Suprapubic skin (tissue), 4 donors: ENCODE measurements around the gene FAM9A. TPM values are rescaled to one million over a fixed set of nuclear protein-coding genes. Genes with fewer than 3 reads are reported as not detected.

Source experiments
- DNase-seq, 2 donors: peaks; one replicate each; pipeline ENCODE4 v3.0.0-alpha.2; 2019; ENCODE audit warnings: low spot score in 2 of 2
- H3K27ac ChIP-seq: fragments of 200-600 bp; sonication (generic); one replicate; pipeline ENCODE4 v1.5.1; 2019
- H3K27me3 ChIP-seq: fragments of 200-600 bp; sonication (generic); one replicate; pipeline ENCODE4 v1.5.1; 2019
- H3K36me3 ChIP-seq: fragments of 200-600 bp; sonication (generic); one replicate; pipeline ENCODE4 v1.5.1; 2019
- H3K4me1 ChIP-seq: fragments of 200-600 bp; sonication (generic); one replicate; pipeline ENCODE4 v1.5.1; 2019
- H3K4me3 ChIP-seq: fragments of 200-600 bp; sonication (generic); one replicate; pipeline ENCODE4 v1.5.1; 2019; ENCODE audit warnings: mild to moderate bottlenecking
- H3K9me3 ChIP-seq: fragments of 200-600 bp; sonication (generic); one replicate; pipeline ENCODE4 v1.5.1; 2019
- CTCF ChIP-seq, 2 donors: fragments of 200-600 bp in 1 of 2; fragments of 450-650 bp in 1 of 2; sonication (generic) in 1 of 2; IDR thresholded peaks; one replicate each; pipeline ENCODE4 v1.5.1; 2016 to 2019; ENCODE audit warnings: antibody characterized with exemption in 2 of 2, mild to moderate bottlenecking in 1 of 2, moderate library complexity in 1 of 2
- EP300 ChIP-seq: sonication (generic); formaldehyde crosslinking; IDR thresholded peaks from one replicate; pipeline ENCODE4 v1.6.1; 2017; ENCODE audit warnings: antibody characterized with exemption
- POLR2A ChIP-seq, 2 donors: fragments of 450-650 bp; IDR thresholded peaks; one replicate each; pipeline ENCODE4 v1.6.1; 2017; ENCODE audit warnings: antibody characterized with exemption in 2 of 2, mild to moderate bottlenecking in 2 of 2, moderate library complexity in 2 of 2
- POLR2AphosphoS5 ChIP-seq, 3 donors: sonication (generic); formaldehyde crosslinking; IDR thresholded peaks; one replicate each; pipeline ENCODE4 v1.6.1; 2017; ENCODE audit warnings: antibody characterized with exemption in 3 of 3
- WGBS: methylation state at CpG from one replicate; pipeline ENCODE4 v1.1.5; 2018; 5-methylcytosine and 5-hydroxymethylcytosine counted together
- total RNA-seq, 4 donors: library from RNA; depleted of rRNA; stranded (reverse); fragments of >200 nt; gene quantifications; one replicate each; pipeline ENCODE4 v1.1.0, GENCODE V29; 2016

FAM9A gene
- total RNA-seq, 4 donors from 2014 or later: not detected

- no peak overlapping the region for H3K27ac ChIP-seq
- no peaks in the 10 kb centered on the region for H3K9me3 ChIP-seq
- no peaks in the 10 kb centered on the region for H3K27me3 ChIP-seq
- TF ChIP-seq POLR2AphosphoS5 (IDR thresholded peaks at IDR 0.05): no peak
- TF ChIP-seq CTCF (IDR thresholded peaks at IDR 0.05): peak; percentile 6 to 55
- WGBS: 73% methylated on average over 11 of the region's 11 CpGs
- no peak for DNase-seq
- H3K4me3 ChIP-seq: no peak overlapping the region
- no peaks in the 10 kb centered on the region for H3K4me1 ChIP-seq
- no peaks in the 10 kb centered on the region for H3K36me3 ChIP-seq
These were observed 58.0 kb downstream of the FAM9A start for GRCh38 chrX:8743126-8743732.

GRCh38 chrX:8741981-8742380 is 59.2 kb downstream of the FAM9A start:
- no peak overlapping the region for H3K4me3 ChIP-seq
- H3K27ac ChIP-seq: no peak overlapping the region
- no peaks in the 10 kb centered on the region for H3K27me3 ChIP-seq
- 91% methylated on average over 7 of the region's 10 CpGs for WGBS
- no peaks in the 10 kb centered on the region for H3K36me3 ChIP-seq
- H3K4me1 ChIP-seq: no peaks in the 10 kb centered on the region
- TF ChIP-seq EP300: no peak
- no peak for TF ChIP-seq CTCF (IDR thresholded peaks at IDR 0.05)
- TF ChIP-seq POLR2AphosphoS5 (IDR thresholded peaks at IDR 0.05): no peak
- no peak for TF ChIP-seq POLR2A (IDR thresholded peaks at IDR 0.05)
- no peaks in the 10 kb centered on the region for H3K9me3 ChIP-seq
- no peak for DNase-seq

Other genes with a start within 250 kb of the FAM9A start
- gene ANOS1, start 69.2 kb downstream of the FAM9A start, total RNA-seq: 1 to 10 TPM; 3.8 to 9.7 (median 5.7) TPM
- not detected for gene FAM9B, start 232.7 kb upstream of the FAM9A start, total RNA-seq